ENCODE measurements around the gene ATP8A2.

GRCh38 chr13:25766991-25767390 lies 395.2 kb downstream of the ATP8A2 start:
- TF ChIP-seq, protein P1, sequence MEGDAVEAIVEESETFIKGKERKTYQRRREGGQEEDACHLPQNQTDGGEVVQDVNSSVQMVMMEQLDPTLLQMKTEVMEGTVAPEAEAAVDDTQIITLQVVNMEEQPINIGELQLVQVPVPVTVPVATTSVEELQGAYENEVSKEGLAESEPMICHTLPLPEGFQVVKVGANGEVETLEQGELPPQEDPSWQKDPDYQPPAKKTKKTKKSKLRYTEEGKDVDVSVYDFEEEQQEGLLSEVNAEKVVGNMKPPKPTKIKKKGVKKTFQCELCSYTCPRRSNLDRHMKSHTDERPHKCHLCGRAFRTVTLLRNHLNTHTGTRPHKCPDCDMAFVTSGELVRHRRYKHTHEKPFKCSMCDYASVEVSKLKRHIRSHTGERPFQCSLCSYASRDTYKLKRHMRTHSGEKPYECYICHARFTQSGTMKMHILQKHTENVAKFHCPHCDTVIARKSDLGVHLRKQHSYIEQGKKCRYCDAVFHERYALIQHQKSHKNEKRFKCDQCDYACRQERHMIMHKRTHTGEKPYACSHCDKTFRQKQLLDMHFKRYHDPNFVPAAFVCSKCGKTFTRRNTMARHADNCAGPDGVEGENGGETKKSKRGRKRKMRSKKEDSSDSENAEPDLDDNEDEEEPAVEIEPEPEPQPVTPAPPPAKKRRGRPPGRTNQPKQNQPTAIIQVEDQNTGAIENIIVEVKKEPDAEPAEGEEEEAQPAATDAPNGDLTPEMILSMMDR (IDR thresholded peaks at IDR 0.05), result no peak
- TF ChIP-seq POLR2AphosphoS5 (IDR thresholded peaks at IDR 0.05), result no peak
- TF ChIP-seq EP300 (IDR thresholded peaks at IDR 0.05), result no peak
- no peak for TF ChIP-seq POLR2A (IDR thresholded peaks at IDR 0.05)
